Natural killer cell (primary cell): ENCODE results near the gene CDCA4. TPM values are rescaled to one million over a fixed set of nuclear protein-coding genes. Genes with fewer than 3 reads are reported as not detected.

Experiments used
- ATAC-seq, 3 donors: fragments of 150-1000 bp in 2 of 3; fragments of 200-7000 bp in 1 of 3; cut with Tn5 transposase; 1 replicate in 1 of 3; 2 replicates in 2 of 3; pipeline ENCODE4 v1.10.0; 2021; ENCODE audit warnings: mild to moderate bottlenecking in 2 of 3, moderate library complexity in 2 of 3
- DNase-seq, 2 donors: peaks; one replicate each; pipeline versions ENCODE4 v3.0.0 to v3.0.0-alpha.2; 2013 to 2021; ENCODE audit warnings: mixed read lengths in 1 of 2
- H3K27ac ChIP-seq: one replicate; pipeline ENCODE4 v1.5.1; 2013; ENCODE audit warnings: mild to moderate bottlenecking, low read length
- H3K27me3 ChIP-seq: one replicate; pipeline ENCODE4 v1.6.1; 2013; ENCODE audit warnings: low read length; ENCODE audit not compliant: control insufficient read depth, insufficient read depth
- H3K36me3 ChIP-seq: one replicate; pipeline ENCODE4 v1.6.1; 2013; ENCODE audit warnings: low read length; ENCODE audit not compliant: control insufficient read depth, insufficient read depth
- H3K4me1 ChIP-seq: one replicate; pipeline ENCODE4 v1.6.1; 2013; ENCODE audit warnings: low read length; ENCODE audit not compliant: control insufficient read depth, insufficient read depth
- H3K4me3 ChIP-seq: one replicate; pipeline ENCODE4 v1.5.1; 2013; ENCODE audit warnings: low read length
- H3K9me3 ChIP-seq: one replicate; pipeline ENCODE4 v1.6.1; 2013; ENCODE audit warnings: low read length; ENCODE audit not compliant: control insufficient read depth, insufficient read depth
- H3K27ac Mint-ChIP-seq, 2 donors: one replicate each; pipeline ENCODE4 v1.8.0; 2022; ENCODE audit warnings: mild to moderate bottlenecking in 2 of 2, mixed read lengths in 2 of 2, moderate library complexity in 1 of 2
- H3K27me3 Mint-ChIP-seq, 2 donors: one replicate each; pipeline ENCODE4 v1.8.0; 2022; ENCODE audit warnings: low read depth in 2 of 2, mixed read lengths in 2 of 2
- H3K36me3 Mint-ChIP-seq: one replicate; pipeline ENCODE4 v1.8.0; 2022; ENCODE audit warnings: mixed read lengths
- H3K4me1 Mint-ChIP-seq, 2 donors: one replicate each; pipeline ENCODE4 v1.8.0; 2022; ENCODE audit warnings: mixed read lengths in 2 of 2
- H3K4me3 Mint-ChIP-seq: one replicate; pipeline ENCODE4 v1.8.0; 2022; ENCODE audit warnings: mild to moderate bottlenecking, moderate library complexity, mixed read lengths
- H3K9me3 Mint-ChIP-seq, 2 donors: one replicate each; pipeline ENCODE4 v1.8.0; 2022; ENCODE audit warnings: mixed read lengths in 2 of 2
- WGBS: methylation state at CpG from one replicate; pipeline ENCODE4 v1.1.7; 2013; ENCODE audit warnings: missing lambda C conversion rate; ENCODE audit not compliant: insufficient coverage; 5-methylcytosine and 5-hydroxymethylcytosine counted together
- intact Hi-C: fragments of 100-400 bp; cut with micrococcal nuclease; formaldehyde crosslinking; loops from one replicate; pipeline ENCODE4 v1.14.2; 2022
- total RNA-seq, 4 donors: library from RNA; stranded (reverse); fragments of 120-200 nt in 1 of 4; gene quantifications; one replicate each; pipeline versions ENCODE4 v1.2.3 to v1.2.4, GENCODE V29; 2013 to 2022
- TF ChIP-seq, protein P1 (sequence below): fragments of 200-600 bp; IDR thresholded peaks from one replicate; pipeline ENCODE4 v1.8.0; 2022; ENCODE audit warnings: antibody characterized with exemption

Gene CDCA4
- total RNA-seq, 3 donors from 2014 or later (not counting 1 experiment from before 2014, with no cell fraction given), result 10.3 to 20.7 (median 16.6) TPM

DNA sequence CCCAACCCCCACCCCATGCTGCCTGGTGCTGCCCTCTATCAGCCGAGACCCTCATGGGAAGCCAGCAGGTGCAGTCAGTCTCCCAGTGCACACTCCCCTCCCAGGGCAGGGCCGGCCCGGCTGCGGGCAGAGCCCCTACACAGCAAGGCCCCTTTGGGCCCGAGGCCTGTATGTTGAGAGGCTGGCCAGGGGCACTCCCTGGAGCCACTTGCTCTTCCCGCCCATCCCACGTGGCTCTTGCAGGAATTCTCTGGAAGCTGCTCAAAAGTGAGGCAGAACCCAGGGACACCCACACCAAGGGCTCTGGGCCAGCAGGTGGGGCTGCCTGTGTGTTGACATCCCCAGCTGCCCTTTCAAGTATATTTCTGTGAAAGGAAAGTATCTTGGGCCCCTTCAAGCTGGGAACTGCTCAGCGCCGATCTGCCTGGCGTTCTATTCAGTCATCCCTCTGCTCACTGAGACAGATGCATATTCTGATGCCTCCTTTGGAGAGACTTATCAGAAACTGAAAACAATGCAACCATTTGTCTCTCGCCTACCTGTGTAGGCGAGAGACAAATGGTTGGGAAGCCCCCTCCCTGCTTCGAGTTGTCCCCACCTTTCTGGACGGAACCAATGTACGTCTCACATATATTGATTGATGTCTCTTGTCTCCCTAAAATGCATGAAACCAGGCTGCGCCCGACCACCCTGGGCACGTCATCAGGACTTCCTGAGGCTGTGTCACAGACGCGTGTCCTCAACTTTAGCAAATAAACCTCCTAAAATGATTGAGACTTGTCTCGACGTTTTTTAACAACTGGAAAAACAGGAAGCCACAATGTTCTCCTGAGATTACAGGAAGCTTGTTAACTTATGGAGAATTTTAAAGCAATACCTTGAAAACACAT lies 38.4 kb upstream of the CDCA4 start:
- H3K27ac ChIP-seq, result peak overlapping the region; percentile 79
- peaks cover 60% of the 10 kb centered on the region for H3K4me1 ChIP-seq
- ATAC-seq, result peak in 2 of 3 donors; percentile 15 to 17
- Mint-ChIP-seq H3K9me3 (no peaks in the 10 kb centered on the region), H3K36me3 (no peaks in the 10 kb centered on the region), H3K27me3 (no peaks in the 10 kb centered on the region), H3K4me1 (peaks cover 38 to 49% of the 10 kb centered on the region in 2 donors), H3K4me3 (peak overlapping the region; percentile 35), H3K27ac (peak overlapping the region; percentile 96)
- no peaks in the 10 kb centered on the region for H3K9me3 ChIP-seq
- peaks cover 30% of the 10 kb centered on the region for H3K36me3 ChIP-seq
- no peaks in the 10 kb centered on the region for H3K27me3 ChIP-seq
- peak in 1 of 2 donors; percentile 85 for DNase-seq
- TF ChIP-seq, protein P1, sequence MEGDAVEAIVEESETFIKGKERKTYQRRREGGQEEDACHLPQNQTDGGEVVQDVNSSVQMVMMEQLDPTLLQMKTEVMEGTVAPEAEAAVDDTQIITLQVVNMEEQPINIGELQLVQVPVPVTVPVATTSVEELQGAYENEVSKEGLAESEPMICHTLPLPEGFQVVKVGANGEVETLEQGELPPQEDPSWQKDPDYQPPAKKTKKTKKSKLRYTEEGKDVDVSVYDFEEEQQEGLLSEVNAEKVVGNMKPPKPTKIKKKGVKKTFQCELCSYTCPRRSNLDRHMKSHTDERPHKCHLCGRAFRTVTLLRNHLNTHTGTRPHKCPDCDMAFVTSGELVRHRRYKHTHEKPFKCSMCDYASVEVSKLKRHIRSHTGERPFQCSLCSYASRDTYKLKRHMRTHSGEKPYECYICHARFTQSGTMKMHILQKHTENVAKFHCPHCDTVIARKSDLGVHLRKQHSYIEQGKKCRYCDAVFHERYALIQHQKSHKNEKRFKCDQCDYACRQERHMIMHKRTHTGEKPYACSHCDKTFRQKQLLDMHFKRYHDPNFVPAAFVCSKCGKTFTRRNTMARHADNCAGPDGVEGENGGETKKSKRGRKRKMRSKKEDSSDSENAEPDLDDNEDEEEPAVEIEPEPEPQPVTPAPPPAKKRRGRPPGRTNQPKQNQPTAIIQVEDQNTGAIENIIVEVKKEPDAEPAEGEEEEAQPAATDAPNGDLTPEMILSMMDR, result no peak
- H3K4me3 ChIP-seq, result no peak overlapping the region
- 49% methylated on average over 22 of the region's 22 CpGs for WGBS
- intact Hi-C loops, result no loop called here

DNA sequence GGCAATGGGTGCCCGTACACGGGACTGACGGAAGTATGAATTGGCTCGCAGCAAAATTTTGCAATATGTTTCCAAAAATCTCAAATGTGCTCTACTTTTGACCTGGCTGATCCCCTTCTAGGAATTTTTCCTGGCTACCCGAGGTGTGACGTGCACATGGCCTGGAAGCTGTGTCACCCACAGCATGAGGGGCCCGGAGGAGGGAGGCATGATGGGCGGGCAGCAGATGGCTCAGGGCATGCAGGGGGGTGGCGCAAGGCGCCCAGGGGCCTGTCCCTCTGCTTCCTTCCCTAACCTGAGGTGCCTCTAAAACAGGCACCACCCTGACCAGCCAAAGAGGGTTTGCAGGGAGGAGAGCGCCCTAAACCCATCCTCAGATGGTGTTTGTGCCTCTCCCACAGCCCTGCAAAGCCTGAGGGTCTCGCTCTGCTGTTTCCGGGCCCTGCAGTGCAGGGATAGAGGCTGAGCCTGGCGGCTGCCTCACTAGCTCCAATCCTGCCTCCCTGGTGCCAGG lies 37.7 kb upstream of the CDCA4 start:
- peaks cover 37% of the 10 kb centered on the region for H3K36me3 ChIP-seq
- H3K9me3 ChIP-seq, result no peaks in the 10 kb centered on the region
- Mint-ChIP-seq H3K9me3 (no peaks in the 10 kb centered on the region), H3K27me3 (no peaks in the 10 kb centered on the region), H3K4me3 (peak overlapping the region; percentile 28), H3K27ac (peak overlapping the region; percentile 65 to 96), H3K36me3 (no peaks in the 10 kb centered on the region), H3K4me1 (peaks cover 33 to 44% of the 10 kb centered on the region in 2 donors)
- no peaks in the 10 kb centered on the region for H3K27me3 ChIP-seq
- H3K27ac ChIP-seq, result peak overlapping the region; percentile 79
- 84% methylated on average over 14 of the region's 14 CpGs for WGBS
- TF ChIP-seq, protein P1, result no peak
- no peak for DNase-seq
- ATAC-seq, result no peak
- H3K4me1 ChIP-seq, result peaks cover 53% of the 10 kb centered on the region
- intact Hi-C loops, result no loop called here
- no peak overlapping the region for H3K4me3 ChIP-seq

DNA sequence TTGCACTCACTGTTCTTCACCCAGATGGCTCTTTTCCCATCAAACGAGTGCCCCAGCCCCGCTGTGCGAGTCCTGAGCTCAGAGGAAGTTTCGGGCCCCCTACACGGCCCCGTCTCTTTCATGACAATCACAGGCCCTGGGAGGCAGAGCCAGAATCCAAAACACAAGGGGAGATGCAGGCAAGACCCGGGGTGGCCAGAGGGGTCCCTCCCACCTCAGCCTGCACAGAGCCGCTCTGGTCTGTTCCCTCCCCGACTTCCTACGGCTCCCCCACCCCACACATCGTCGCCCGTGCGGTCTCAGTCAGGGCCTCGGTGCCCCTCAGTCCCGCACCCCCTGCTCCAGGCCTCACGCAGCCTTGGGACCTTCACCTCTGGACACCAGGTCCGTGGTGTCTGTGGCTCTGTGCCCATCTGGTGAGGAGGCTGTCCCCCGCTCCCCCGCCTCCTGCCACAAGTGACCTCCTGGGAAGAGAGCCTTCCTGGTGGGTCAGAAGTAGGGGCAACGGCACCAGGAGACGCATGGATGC lies 35.5 kb upstream of the CDCA4 start:
- Mint-ChIP-seq H3K27ac (peak overlapping the region in 1 of 2 donors; percentile 31), H3K9me3 (no peaks in the 10 kb centered on the region), H3K36me3 (no peaks in the 10 kb centered on the region), H3K27me3 (no peaks in the 10 kb centered on the region), H3K4me1 (peaks cover 15 to 32% of the 10 kb centered on the region in 2 donors), H3K4me3 (no peak overlapping the region)
- intact Hi-C loops, result no loop called here
- no peak overlapping the region for H3K4me3 ChIP-seq
- TF ChIP-seq, protein P1, result no peak
- no peaks in the 10 kb centered on the region for H3K9me3 ChIP-seq
- H3K4me1 ChIP-seq, result peaks cover 31% of the 10 kb centered on the region
- WGBS, result 95% methylated on average over 22 of the region's 22 CpGs
- no peak overlapping the region for H3K27ac ChIP-seq
- DNase-seq (peak in 1 of 2 donors; percentile 11), ATAC-seq (no peak)
- H3K36me3 ChIP-seq, result peaks cover 48% of the 10 kb centered on the region
- no peaks in the 10 kb centered on the region for H3K27me3 ChIP-seq
